Measurements from ENCODE around the gene MTMR10.

GRCh38 chr15:30933293-30933692 is 58.1 kb downstream of the MTMR10 start:
- TF ChIP-seq CTCF (IDR thresholded peaks at IDR 0.05 in 4 of 5, conservative IDR thresholded peaks at IDR 0.05 in 1 of 5) (no peak), POLR2A (IDR thresholded peaks at IDR 0.05) (no peak)

Measured in gastrocnemius medialis (tissue), 4 donors.